ENCODE results near the gene ITIH2.
"Not testable (repeated sequence)": the region's sequence is repeated elsewhere in the genome, so short reads cannot be mapped to it uniquely, and the experiment has no call there.

ITIH2 gene

DNA sequence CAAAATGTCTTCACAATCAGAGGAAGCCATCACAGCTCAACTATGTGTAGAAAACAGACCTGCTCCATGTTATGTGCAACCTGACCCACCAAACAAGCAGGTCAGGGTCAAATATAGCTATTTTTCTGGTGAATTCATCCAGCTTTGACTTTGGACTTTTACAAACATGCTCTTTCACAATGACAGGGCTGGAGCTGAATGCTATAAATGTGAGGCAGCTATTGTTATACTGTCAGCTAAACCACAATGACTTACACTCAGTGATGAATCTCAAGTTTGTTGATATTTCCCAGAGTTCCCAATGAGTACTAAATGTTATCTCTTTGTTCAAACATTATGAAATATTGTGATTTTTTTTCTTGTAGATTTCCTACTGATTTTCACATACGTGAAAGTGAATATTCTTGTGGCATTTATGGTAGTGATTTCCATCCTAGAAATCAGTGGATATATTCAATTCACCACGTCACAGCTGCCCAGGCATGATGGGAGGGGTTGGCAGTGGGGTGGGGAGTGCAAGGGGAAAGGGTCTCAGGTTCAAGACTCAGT is 2.5 kb upstream of the ITIH2 start:
- no peak for DNase-seq

DNA sequence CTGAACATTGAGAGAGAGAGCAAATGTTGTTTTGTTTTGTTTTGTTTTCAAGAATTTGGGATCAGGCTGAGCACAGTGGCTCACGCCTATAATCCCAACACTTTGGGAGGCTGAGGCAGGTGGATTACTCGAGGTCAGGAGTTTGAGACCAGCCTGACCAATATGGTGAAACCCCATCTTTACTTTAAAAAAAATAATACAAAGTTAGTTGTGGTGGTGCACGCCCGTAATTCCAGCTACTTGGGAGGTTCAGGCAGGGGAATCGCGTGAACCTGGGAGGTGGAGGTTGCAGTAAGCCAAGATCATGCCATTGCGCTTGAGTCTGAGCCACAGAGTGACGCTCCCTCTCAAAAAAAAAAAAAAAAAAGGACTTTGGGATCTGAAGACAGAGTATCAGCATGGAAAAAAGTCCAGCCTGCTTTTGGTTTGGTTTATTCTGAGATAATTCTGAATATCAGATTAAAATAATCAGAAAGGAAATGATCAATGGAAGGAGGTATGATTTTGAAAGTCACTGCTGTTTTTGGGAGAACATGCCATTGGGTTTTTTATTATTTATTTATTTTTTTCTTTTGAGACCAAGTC is 1.9 kb upstream of the ITIH2 start:
- DNase-seq = no peak

DNA sequence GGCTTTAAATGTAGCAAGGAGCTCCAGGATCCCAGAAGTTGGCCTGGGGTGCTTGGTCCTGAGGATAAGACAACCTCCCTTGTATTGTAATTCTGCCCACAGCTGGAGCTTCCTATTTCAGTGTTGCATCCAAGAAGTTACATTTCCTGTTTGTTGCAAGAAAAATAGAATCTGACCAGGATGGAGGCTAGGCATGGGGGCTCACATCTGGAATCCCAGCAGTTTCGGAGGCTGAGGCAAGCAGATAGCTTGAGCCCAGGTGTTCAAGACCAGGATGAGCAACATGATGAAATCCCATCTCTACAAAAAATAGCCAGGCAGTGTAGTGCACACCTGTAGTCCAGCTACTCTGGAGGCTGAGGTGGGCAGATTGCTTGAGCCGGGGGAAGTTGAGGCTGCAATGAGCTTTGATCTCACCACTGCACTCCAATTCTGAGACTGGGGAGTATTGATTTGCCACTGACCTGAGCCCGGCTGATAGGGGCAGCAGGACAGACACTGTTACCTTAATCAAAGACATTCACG is 766 bp upstream of the ITIH2 start:
- no peak for DNase-seq

DNA sequence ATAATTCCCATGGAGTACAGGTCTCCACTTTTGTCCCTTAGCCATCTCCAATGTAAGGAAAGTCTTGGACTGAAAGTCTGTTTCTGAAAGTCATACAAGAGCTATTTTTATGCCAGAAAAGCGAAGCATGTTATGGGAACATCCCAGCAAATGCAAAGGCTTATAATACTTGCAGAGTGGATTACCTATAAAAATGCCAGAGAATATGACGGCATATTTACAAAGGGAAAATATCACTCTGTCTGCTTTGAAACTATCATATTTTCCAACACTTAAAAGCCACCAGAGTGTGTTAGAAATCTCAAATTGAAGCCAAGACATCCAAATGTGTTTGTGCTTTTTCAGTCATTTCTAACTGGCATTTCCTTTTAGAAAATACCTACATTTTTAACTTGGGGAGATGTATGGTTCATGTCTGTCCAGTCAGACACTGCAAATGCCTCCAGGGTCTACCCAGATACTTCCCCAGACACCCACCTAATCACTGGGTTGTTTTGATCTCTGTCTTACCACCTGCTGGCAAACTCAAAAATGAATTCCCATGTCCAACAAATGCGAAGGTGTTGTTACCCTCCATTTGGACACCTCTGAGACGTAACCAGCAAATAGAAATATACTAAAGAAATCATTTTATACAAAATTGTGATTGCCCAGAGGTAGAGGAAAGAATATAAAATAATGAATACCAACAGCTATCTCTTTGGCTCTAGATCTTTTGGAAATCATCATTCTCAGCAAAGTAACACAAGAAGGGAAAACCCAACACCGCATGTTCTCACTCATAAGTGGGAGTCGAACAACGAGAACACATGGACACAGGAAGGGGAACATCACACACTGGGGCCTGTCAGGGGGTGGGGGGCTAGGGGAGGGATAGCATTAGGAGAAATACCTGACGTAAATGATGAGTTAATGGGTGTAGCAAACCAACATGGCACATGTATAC is 1.2 kb downstream of the ITIH2 start:
- DNase-seq = no peak

DNA sequence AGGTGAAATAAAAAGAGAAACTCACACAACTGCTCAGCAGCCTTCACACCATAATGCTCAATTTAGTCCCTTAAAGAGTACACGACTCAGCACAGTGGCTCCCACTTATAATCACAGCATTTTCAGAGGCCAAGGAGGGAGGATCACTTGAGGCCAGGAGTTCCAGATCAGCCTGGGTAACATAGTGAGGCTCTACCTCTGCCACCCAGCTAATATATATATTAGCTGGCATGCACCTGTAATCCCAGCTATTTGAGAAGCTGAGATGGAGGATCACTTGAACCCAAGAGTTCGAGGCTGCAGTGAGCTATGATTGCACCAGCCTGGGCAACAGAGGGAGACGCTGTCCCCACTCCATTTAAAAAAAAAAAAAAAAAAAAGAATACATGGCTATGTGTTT is 2.2 kb downstream of the ITIH2 start:
- DNase-seq = no peak

DNA sequence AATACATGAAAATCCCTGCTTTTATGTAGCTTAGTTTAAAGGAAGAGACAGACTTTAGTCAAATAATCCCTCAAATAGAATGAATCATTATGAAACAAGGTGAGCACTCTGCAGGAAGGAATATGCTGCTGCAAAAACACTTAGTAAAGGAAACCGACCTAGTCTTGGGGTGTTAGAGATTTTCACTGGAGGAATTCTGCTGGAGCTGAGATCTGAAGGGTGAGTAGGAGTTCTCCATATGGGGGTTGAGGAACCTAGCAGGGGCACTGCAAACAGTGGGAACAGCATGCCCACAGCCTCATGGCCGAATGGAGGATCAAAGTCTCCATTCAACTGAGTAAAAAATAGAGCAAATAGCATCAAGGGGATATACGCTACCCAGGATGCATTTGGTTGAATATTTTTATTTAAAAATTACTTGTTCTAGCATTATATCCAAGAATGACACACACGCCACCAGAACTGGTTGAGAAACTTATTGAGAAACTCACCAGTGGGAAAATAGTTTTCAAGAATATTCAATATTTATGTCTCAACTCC is 3.5 kb downstream of the ITIH2 start:
- DNase-seq = no peak

DNA sequence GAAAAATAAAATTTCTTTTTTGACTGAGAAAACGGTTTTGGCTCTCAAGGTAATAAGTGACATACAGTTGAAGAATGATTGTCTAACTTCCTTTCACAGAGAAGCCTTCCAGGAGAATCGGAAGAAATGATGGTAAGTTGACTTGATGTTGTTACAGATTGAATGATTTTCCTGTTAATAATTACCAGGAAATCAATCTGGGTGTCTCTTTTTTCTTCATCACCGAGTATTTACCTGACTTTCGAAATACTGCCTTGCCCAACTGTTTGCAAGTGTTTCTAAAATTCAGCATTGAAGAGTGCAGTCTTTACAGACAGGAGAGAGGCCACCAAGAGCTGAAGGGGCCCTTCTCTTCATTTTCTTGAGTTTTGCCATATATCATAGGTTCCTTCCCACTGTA is 4.0 kb downstream of the ITIH2 start:
- DNase-seq = no peak

DNA sequence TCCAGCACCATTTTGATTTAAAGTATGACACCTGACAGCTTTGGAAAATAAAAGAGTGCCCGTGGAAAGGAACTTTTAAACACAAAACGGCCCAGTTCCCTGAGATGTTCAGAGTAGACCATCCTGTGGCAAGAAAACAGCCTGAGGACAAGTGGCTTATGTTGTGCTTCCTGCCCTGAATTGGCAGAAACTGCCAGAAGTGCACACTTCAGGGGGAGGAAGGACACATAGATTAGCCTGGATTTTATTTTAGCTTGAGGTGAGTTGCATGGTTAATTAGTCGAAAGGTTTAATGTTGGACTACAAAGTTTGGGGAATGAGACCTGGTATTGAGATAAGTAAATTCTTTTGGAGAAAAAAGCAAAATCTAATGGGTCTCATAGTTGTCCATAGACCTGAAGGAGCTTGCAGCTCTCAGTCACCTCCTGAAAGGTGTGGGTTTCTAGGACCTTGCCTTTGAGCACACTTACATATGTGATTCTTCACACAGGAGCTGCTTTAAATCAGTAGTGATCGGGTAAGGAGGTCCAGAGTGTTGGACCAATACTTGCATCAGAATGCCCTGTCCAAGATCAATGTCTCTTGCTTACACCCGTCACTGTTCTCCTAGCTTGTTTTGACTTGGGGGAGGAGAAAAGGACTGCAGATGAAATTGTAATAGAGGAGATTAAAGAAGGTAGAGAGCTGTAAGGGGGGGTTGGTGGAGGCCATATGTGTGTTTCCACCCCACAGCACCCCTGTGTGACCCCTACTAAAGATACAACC is 4.9 kb downstream of the ITIH2 start:
- no peak for DNase-seq

DNA sequence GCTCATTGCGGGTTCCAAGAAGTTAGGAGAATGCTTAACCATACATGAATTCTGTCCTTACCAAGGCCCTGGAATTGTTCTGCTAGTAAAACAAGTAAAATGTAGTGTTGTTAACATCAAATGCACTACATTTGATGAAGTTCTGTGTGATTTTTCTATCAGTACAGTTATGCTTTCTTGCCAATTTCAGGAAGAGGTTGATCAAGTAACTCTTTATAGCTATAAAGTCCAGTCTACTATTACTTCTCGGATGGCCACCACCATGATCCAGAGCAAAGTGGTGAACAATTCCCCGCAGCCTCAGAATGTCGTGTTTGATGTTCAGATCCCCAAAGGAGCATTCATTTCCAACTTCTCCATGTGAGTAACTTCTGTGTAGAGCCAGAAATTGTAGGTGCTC is 5.7 kb downstream of the ITIH2 start:
- DNase-seq = no peak

DNA sequence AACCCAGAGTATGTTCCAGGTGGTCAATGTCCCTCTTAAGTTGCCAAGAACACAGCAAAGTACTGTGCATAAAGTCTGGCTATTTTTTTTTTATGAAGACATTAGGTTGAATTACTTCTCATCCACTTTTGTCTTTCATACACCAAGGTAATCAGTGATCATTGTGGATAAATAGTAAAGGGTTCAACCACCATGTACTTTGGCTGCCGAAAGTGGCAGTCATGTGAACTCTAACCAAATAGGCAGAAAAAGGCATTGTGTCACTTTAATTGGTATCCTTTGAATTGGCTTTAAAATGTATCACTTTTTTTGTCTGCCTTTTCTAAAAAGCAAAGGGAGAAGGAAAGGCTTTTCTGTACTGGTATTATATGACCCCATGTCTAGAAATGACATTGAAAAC is 7.3 kb downstream of the ITIH2 start:
- DNase-seq = no peak

DNA sequence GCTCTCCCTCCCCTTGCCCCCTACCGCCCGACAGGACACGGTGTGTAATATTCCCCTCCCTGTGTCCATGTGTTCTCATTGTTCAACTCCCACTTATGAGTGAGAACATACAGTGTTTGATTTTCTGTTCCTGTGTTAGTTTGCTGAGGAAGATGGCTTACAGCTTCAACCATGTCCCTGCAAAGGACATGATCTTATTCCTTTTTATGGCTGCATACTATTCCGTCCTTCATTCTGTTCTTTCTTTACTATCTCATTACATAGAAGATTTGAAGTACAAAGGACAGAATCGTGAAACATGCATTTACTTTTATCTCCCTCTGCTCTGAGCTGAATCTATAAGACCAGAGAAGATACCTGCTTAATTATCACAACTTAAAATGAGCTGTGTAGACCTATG is 8.0 kb downstream of the ITIH2 start:
- not testable (repeated sequence) for DNase-seq

DNA sequence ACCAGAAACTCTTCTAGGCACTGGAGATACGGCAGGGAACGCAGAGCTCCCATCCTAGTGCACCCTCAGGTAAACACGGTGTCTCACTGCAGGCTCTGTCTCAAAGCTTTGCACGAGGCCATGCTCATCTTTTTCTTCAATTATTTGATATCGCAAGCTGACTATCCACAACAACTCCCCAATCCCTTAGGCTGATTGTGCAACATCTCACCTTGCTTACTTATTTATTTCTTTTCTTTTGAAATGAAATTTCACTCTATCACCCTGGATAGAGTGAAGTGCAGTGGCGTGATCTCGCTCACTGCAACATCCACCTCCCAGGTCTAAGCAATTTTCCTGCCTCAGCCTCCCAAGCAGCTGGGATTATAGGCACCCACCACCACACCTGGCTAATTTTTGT is 12.4 kb downstream of the ITIH2 start:
- DNase-seq = no peak

DNA sequence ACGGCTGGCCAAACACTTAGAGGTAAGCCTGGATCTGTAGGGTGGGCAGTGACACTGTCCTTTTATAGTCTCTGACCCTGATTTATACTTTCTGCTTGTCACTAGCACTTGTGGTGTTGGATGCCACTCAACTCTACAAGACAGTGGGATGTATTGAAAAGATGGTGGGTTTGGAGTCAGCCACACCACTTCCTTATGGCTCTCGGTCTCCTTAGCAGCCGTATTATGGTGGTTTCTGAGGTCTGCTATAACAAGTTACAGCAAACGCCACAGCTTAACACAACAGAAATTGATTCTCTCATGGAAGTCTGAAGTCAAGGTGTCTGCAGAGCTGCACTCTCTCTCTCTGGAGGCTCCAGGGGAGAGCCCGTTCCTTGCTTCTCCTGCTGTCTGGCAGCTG is 14.7 kb downstream of the ITIH2 start:
- DNase-seq = no peak

DNA sequence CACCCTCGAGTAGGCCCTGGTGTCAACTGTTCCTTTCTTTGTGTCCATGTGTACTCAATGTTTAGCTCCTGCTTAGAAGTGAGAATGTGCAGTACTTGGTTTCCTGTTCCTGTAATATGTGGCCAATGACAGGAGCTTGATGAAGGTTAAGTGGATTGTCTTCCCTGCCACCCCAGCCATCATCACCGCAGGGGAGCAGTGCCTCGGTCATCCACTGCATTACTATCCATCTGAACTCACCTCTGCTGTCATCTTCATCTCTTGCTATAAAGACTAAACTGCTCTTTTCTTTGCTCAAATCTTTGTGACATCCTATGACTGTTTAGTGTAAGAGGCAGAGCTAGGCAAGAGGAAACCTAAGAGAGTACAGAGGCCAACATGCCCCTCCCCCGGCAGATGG is 15.6 kb downstream of the ITIH2 start:
- no peak for DNase-seq

DNA sequence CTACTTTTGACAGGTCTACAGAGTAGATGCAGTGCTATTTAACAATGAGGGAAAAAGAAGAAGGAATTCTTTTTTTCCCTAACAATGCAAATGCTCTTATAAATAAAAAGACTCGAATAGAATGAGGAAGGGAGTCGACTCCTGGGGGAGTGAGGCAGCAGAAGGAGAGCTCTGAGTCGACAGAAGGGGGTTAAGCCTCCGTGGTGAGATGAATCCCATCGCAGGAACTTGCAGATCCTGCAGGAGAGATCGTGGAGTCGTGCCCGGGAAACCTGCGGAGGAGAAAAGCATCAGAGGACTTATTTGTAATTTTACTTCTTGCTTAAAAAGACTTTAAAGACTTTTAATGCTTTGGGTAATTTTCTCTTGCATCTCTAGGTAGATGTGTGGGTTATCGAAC is 17.4 kb downstream of the ITIH2 start:
- DNase-seq = no peak

DNA sequence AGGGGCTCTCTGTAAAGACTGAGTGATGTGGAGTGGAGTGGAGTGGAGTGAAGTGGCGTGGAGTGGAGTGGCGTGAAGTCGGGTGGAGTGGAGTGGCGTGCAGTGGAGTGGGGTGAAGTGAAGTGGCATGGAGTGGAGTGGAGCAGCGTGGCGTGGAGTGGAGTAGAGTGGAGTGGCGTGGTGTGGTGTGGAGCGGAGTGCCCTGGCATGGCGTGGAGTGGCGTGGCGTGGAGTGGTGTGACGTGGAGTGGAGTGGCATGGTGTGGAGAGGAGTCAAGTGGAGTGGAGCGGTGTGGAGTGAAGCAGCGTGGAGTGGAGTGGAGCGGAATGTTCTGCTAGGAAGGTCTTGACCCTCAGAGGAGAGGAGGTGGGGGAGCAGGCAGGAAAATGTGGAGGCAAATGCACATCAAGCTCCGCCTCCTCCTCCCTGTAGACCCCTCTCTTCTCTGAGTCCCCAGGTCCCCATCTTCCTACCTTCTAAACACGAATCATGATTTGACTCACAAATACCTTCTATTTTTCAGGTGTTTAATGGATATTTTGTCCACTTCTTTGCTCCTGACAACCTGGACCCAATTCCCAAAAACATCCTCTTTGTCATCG is 19.9 kb downstream of the ITIH2 start:
- DNase-seq = no peak

DNA sequence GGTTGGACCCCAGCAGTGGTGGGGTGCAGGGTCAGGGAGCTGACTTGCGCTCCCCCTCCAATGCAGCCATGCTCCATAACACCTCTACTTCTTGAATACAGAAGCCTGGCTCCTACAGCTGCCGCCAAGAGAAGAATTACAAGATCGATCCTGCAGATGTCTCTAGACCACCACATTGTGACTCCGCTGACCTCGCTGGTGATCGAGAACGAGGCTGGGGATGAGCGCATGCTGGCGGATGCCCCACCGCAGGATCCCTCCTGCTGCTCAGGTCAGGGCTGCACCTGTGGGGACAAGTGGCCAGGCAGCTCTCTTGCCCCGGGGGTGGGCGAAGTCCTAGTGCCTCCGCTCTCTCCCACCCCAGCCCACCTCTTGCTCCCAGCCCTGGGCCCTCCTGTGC is 31.7 kb downstream of the ITIH2 start:
- DNase-seq = no peak

DNA sequence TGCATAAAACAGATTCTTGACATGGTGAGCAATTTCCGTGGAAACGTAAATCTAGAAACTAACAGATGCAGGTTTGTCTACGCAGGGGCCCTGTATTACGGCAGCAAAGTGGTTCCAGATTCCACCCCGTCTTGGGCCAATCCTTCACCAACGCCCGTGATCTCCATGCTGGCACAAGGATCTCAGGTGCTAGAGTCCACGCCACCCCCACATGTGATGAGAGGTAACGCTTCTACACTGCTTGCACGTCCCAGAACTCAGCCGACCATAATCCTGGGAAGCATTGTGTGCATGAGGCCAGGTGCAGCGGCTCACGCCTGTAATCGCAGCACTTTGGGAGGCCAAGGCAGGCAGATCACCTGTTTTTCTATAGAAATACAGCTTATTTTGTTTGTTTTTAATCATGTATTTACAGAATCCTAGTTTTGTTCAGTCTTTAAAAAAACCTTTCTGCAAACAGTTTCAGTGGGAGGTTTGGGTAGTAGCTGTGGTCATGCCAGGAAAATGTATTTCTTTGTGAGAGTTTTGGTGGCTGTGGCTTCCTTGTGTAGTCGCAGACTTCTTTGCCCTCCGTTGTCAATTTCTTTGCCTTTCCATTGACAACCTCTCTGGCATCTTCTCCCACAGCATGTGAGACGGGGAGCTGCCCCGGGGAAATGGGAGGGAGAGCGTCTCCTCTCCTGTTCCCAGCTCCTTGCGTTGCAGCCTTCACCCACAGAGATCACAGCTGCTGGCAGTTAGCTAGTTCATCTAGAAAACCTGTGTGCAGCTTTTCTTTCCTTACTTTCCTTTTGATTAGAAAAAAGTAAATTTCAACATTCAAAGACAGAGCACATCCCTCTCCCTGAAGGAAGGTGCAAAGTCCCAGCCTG is 35.7 kb downstream of the ITIH2 start:
- DNase-seq = no peak

DNA sequence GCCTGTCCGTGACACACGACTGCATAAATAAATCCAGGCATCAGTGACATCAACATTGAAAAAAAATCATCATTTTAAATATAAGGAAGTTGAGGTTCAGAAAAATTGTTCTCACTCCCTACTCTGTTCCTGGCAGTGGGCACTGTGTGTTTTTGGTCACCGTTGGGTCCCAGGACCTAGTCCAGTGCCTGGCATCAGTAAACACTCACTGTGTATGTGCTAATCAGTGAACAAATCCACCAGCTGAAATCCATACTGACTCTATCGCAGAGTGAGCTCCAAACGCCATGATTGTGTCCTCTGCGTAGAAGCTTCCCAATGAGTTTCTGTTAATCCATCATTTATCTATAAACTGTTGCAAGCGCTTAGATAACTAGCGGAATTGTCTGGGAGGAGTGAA is 41.2 kb downstream of the ITIH2 start:
- DNase-seq = no peak

DNA sequence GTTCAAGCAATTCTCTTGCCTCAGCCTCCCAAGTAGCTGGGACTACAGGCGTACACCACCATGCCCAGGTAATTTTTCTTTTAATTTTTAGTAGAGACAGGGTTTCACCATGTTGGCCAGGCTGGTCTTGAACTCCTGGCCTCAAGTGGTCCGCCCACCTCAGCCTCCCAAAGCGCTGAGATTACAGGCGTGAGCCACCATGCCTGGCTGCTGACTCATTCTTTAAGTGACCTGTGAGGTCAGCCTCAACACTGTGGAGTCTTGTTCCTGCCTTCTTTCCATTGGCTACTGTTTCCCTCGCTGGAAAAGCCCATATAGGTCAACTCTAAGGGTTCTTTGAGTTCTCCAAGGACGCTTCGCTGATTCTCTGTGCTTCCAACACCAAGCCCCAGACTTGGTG is 45.5 kb downstream of the ITIH2 start:
- not testable (repeated sequence) for DNase-seq

DNA sequence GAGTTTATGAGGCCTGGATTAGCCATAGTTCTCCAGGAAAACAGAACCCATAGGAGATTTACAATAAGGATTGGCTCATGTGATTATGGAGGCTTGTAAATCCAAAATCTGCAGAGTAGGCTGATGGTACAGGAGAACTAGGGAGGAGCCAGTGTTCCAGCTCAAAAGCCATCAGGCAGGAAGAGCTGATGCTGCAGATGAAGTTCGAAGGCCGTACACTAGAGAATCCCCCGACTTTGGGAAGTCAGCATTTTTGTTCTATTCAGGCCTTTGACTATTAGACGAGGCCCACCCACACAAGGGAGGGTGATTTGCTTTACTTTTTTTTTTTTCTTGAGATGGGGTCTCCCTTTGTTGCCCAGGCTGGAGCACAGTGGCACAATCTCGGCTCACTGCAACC is 47.1 kb downstream of the ITIH2 start:
- no peak for DNase-seq

All from T-helper 1 cell (primary cell).